Fibroblast of lung (primary cell): Measurements from ENCODE around the gene HLA-A. TPM values are rescaled to one million over a fixed set of nuclear protein-coding genes. Genes with fewer than 3 reads are reported as not detected.
"Not testable (repeated sequence)": the region's sequence is repeated elsewhere in the genome, so short reads cannot be mapped to it uniquely, and the experiment has no call there.

Experiments used
- DNase-seq, 2 donors: peaks; one replicate each; pipeline versions ENCODE4 v3.0.0 to v3.0.0-alpha.2; 2010; ENCODE audit warnings: low read depth in 2 of 2
- H2AFZ ChIP-seq: 2 replicates; pipeline ENCODE4 v1.5.1; 2012; ENCODE audit warnings: low read length, control low read depth, inconsistent platforms
- H3K27ac ChIP-seq: 2 replicates; pipeline ENCODE4 v1.5.1; 2011; ENCODE audit warnings: low read length, control low read depth; ENCODE audit not compliant: insufficient read depth
- H3K27me3 ChIP-seq: 2 replicates; pipeline ENCODE4 v1.5.1; 2011; ENCODE audit warnings: mild to moderate bottlenecking, low read length; ENCODE audit not compliant: control insufficient read depth, insufficient read depth
- H3K36me3 ChIP-seq: 2 replicates; pipeline ENCODE4 v1.5.1; 2011; ENCODE audit warnings: low read length; ENCODE audit not compliant: control insufficient read depth, insufficient read depth
- H3K4me1 ChIP-seq: 2 replicates; pipeline ENCODE4 v1.5.1; 2011; ENCODE audit warnings: low read length; ENCODE audit not compliant: control insufficient read depth, insufficient read depth; ENCODE audit errors: extremely low read depth
- H3K4me2 ChIP-seq: 2 replicates; pipeline ENCODE4 v1.5.1; 2011; ENCODE audit warnings: low read length, control low read depth; ENCODE audit not compliant: insufficient read depth; ENCODE audit errors: extremely low read depth
- H3K4me3 ChIP-seq, 4 experiments: fragments of 200-600 bp in 1 of 4; sonication (generic) in 1 of 4; replicated peaks in 1 of 4; 2 replicates each; pipeline ENCODE4 v1.5.1; 2011 to 2016; ENCODE audit warnings: low read length in 4 of 4, low read depth in 3 of 4, mild to moderate bottlenecking in 3 of 4, control low read depth in 2 of 4, inconsistent platforms in 1 of 4, mixed read lengths in 1 of 4; ENCODE audit not compliant: insufficient read depth in 1 of 4; ENCODE audit errors: control extremely low read depth in 1 of 4
- H3K79me2 ChIP-seq: 2 replicates; pipeline ENCODE4 v1.5.1; 2012; ENCODE audit warnings: mild to moderate bottlenecking, low read length, inconsistent platforms; ENCODE audit not compliant: control insufficient read depth, insufficient read depth
- H3K9ac ChIP-seq: 2 replicates; pipeline ENCODE4 v1.5.1; 2011; ENCODE audit warnings: mild to moderate bottlenecking, low read length, control low read depth; ENCODE audit not compliant: insufficient read depth
- H3K9me3 ChIP-seq: 2 replicates; pipeline ENCODE4 v1.5.1; 2012; ENCODE audit warnings: low read depth, low read length; ENCODE audit not compliant: control insufficient read depth, insufficient read depth
- H4K20me1 ChIP-seq: 2 replicates; pipeline ENCODE4 v1.5.1; 2011; ENCODE audit warnings: low read length; ENCODE audit not compliant: control insufficient read depth, insufficient read depth; ENCODE audit errors: extremely low read depth
- EZH2 ChIP-seq: IDR thresholded peaks from 2 replicates; pipeline ENCODE4 v1.5.1; 2012; ENCODE audit warnings: low read length, control low read depth, mild to moderate bottlenecking; ENCODE audit errors: missing control alignments
- polyA plus RNA-seq, 2 donors: library from polyadenylated mRNA; depleted of rRNA in 1 of 2; stranded (reverse) in 1 of 2; unstranded in 1 of 2; fragments of >200 nt; gene quantifications; 2 replicates each; pipeline ENCODE4 v1.2.1, GENCODE V29; 2011 to 2012; ENCODE audit warnings: missing spikeins in 1 of 2
- total RNA-seq: library from RNA; depleted of rRNA; stranded (reverse); fragments of >200 nt; gene quantifications from 2 replicates; pipeline ENCODE4 v1.2.1, GENCODE V29; 2014
- TF ChIP-seq, protein P1 (sequence below), 2 donors: IDR thresholded peaks in 1 of 2; conservative IDR thresholded peaks in 1 of 2; 1 replicate in 1 of 2; 2 replicates in 1 of 2; pipeline ENCODE4 v1.5.1; 2011 to 2012; ENCODE audit warnings: low read length in 2 of 2, control low read depth in 1 of 2, inconsistent platforms in 1 of 2, low read depth in 1 of 2, mild to moderate bottlenecking in 1 of 2

Gene HLA-A
- total and polyA plus RNA-seq, 2 donors (not counting 1 experiment from before 2014, with no cell fraction given): 272 to 666 TPM

DNA sequence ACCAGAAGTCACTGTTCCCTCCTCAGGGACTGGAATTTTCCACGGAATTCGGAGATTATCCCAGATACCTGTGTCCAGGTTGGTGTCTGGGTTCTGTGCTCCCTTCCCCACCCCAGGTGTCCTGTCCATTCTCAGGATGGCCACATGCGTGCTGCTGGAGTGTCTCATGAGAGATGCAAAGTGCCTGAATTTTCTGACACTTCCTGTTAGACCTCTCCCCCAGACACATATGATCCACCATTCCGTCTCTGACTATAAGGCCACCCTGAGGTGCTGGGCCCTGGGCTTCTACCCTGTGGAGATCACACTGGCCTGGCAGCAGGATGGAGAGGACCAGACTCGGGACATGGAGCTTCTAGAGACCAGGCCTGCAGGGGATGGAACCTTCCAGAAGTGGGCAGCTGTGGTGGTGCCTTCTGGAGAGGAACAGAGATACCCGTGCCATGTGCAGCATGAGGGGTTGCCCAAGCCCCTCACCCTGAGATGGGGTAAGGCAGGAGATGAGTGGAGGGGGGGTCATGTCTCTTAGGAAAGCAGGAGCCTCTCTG, 14.4 kb upstream of the HLA-A start:
- Histone ChIP-seq H3K4me3 (no peak overlapping the region), H3K9ac (no peak overlapping the region), H3K4me1 (no peaks in the 10 kb centered on the region), H3K27me3 (no peaks in the 10 kb centered on the region), H3K9me3 (no peaks in the 10 kb centered on the region), H4K20me1 (no peaks in the 10 kb centered on the region), H3K27ac (no peak overlapping the region), H2AFZ (no peak overlapping the region), H3K79me2 (no peaks in the 10 kb centered on the region), H3K4me2 (no peak overlapping the region), H3K36me3 (no peaks in the 10 kb centered on the region)
- no peak for DNase-seq
- TF ChIP-seq, protein P1, sequence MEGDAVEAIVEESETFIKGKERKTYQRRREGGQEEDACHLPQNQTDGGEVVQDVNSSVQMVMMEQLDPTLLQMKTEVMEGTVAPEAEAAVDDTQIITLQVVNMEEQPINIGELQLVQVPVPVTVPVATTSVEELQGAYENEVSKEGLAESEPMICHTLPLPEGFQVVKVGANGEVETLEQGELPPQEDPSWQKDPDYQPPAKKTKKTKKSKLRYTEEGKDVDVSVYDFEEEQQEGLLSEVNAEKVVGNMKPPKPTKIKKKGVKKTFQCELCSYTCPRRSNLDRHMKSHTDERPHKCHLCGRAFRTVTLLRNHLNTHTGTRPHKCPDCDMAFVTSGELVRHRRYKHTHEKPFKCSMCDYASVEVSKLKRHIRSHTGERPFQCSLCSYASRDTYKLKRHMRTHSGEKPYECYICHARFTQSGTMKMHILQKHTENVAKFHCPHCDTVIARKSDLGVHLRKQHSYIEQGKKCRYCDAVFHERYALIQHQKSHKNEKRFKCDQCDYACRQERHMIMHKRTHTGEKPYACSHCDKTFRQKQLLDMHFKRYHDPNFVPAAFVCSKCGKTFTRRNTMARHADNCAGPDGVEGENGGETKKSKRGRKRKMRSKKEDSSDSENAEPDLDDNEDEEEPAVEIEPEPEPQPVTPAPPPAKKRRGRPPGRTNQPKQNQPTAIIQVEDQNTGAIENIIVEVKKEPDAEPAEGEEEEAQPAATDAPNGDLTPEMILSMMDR (conservative IDR thresholded peaks at IDR 0.05 in 1 of 2, IDR thresholded peaks at IDR 0.05 in 1 of 2; ENCODE audit: low read depth in 1 of 2, low read length in 2 of 2): no peak
- TF ChIP-seq EZH2: no peak

DNA sequence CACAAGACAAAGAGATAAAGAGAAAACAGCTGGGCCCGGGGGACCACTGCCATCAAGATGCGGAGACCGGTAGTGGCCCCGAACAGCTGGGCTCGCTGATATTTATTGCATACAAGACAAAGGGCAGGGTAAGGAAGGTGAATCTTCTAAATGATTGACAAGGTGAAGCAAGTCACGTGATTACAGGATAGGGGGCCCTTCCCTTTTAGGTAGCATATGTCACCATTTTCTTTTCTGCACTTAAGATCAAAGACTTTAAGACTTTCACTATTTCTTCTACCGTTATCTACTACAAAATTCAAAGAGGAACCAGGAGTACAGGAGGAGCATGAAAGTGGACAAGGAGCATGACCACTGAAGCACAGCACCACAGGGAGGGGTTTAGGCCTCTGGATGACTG, 12.3 kb upstream of the HLA-A start:
- H3K79me2 ChIP-seq, H3K36me3 ChIP-seq, DNase-seq, H3K27ac ChIP-seq, H3K4me2 ChIP-seq, H3K4me1 ChIP-seq, H3K9me3 ChIP-seq, H3K4me3 ChIP-seq, H2AFZ ChIP-seq, H3K27me3 ChIP-seq, H3K9ac ChIP-seq, H4K20me1 ChIP-seq: not testable (repeated sequence)

DNA sequence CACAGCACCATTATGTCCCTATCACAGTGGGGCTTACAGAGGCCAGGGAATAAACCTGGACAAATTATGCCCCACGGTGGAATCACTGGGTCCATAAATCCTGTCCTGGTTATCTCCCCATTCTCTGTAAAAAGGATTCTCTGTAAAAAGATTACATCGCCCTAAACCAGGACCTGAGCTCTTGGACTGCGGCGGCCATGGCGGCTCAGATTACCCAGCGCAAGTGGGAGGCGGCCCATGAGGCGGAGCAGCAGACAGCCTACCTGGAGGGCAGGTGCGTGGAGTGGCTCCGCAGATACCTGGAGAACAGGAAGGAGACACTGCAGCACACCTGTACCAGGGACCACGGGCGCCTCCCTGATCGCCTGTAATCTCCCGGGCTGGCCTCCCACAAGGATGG, 8.4 kb upstream of the HLA-A start:
- Histone ChIP-seq H3K27ac (no peak overlapping the region), H2AFZ (no peak overlapping the region), H3K4me2 (no peak overlapping the region), H3K27me3 (no peaks in the 10 kb centered on the region), H4K20me1 (no peaks in the 10 kb centered on the region), H3K9me3 (no peaks in the 10 kb centered on the region), H3K79me2 (no peaks in the 10 kb centered on the region), H3K9ac (no peak overlapping the region), H3K36me3 (no peaks in the 10 kb centered on the region), H3K4me1 (no peaks in the 10 kb centered on the region), H3K4me3 (no peak overlapping the region)
- TF ChIP-seq, protein P1 (conservative IDR thresholded peaks at IDR 0.05 in 1 of 2, IDR thresholded peaks at IDR 0.05 in 1 of 2; ENCODE audit: low read depth in 1 of 2, low read length in 2 of 2): no peak
- TF ChIP-seq EZH2: no peak
- no peak for DNase-seq
